Right renal cortex interstitium (tissue), 3 donors: ENCODE data around the gene NCOA5. TPM values are rescaled to one million over a fixed set of nuclear protein-coding genes. Genes with fewer than 3 reads are reported as not detected.

ENCODE experiments used
- DNase-seq, 3 donors: peaks; one replicate each; pipeline ENCODE4 v3.0.0-alpha.2; 2013; ENCODE audit warnings: low read depth in 3 of 3, low spot score in 2 of 3
- polyA plus RNA-seq, 3 donors: library from polyadenylated mRNA; unstranded; fragments of 120-200 nt; gene quantifications; one replicate each; pipeline ENCODE4 v1.2.1, GENCODE V29; 2013; ENCODE audit not compliant: insufficient read length in 3 of 3

The NCOA5 gene
- polyA plus RNA-seq, 3 donors = 55.1 to 57.7 (median 57.0) TPM

- no peak for DNase-seq
These were observed 67.2 kb downstream of the NCOA5 start for GRCh38 chr20:46022411-46023147.

- DNase-seq = no peak
These were observed 68.1 kb downstream of the NCOA5 start for GRCh38 chr20:46021361-46022359.

GRCh38 chr20:46020555-46020954, 69.2 kb downstream of the NCOA5 start:
- no peak for DNase-seq

- no peak for DNase-seq
These were observed 71.2 kb downstream of the NCOA5 start for GRCh38 chr20:46018611-46019010.

- DNase-seq = no peak
These were observed 71.7 kb downstream of the NCOA5 start for GRCh38 chr20:46018112-46018511.

- no peak for DNase-seq
These were observed 72.5 kb downstream of the NCOA5 start for GRCh38 chr20:46017272-46017671.

GRCh38 chr20:46014517-46015396, 75.0 kb downstream of the NCOA5 start:
- no peak for DNase-seq

- DNase-seq = no peak
These were observed 75.8 kb downstream of the NCOA5 start for GRCh38 chr20:46013829-46014516.

- DNase-seq = no peak
These were observed 76.4 kb downstream of the NCOA5 start for GRCh38 chr20:46013322-46013828.

GRCh38 chr20:46012921-46013320, 76.8 kb downstream of the NCOA5 start:
- no peak for DNase-seq

- DNase-seq = no peak
These were observed 77.9 kb downstream of the NCOA5 start for GRCh38 chr20:46011631-46012482.

Other genes with a start within 250 kb of the NCOA5 start
- gene ACOT8, start 232.6 kb downstream of the NCOA5 start, polyA plus RNA-seq = 10 to 100 TPM; 18.7 to 23.7 (median 20.9) TPM
- 1 to 10 TPM; 5.3 to 5.8 (median 5.6) TPM for gene ZSWIM3, start 232.3 kb downstream of the NCOA5 start, polyA plus RNA-seq
- 10 to 100 TPM; 13.4 to 16.0 (median 14.8) TPM for gene ZSWIM1, start 208.7 kb downstream of the NCOA5 start, polyA plus RNA-seq
- 1 to 10 TPM; 2.0 to 3.2 (median 3.0) TPM for gene SPATA25, start 202.3 kb downstream of the NCOA5 start, polyA plus RNA-seq
- gene NEURL2, start 198.8 kb downstream of the NCOA5 start, polyA plus RNA-seq = 1 to 10 TPM; 4.3 to 6.0 (median 5.5) TPM
- 100 to 1,000 TPM; 116 to 134 (median 118) TPM for gene CTSA, start 198.6 kb downstream of the NCOA5 start, polyA plus RNA-seq
- gene PLTP, start 177.8 kb downstream of the NCOA5 start, polyA plus RNA-seq = 100 to 1,000 TPM; 129 to 133 (median 131) TPM
- 10 to 100 TPM; 41.3 to 47.1 (median 45.2) TPM for gene PCIF1, start 155.3 kb downstream of the NCOA5 start, polyA plus RNA-seq
- gene ZNF335, start 117.8 kb downstream of the NCOA5 start, polyA plus RNA-seq = 10 to 100 TPM; 10.2 to 10.9 (median 10.5) TPM
- gene MMP9, start 81.1 kb downstream of the NCOA5 start, polyA plus RNA-seq = under 1 TPM; 0.31 to 0.57 (median 0.54) TPM
- 1 to 10 TPM; 1.0 to 1.8 (median 1.2) TPM for gene SLC12A5, start 60.7 kb downstream of the NCOA5 start, polyA plus RNA-seq
- 1 to 10 TPM; 5.8 to 6.5 (median 5.9) TPM for gene CD40, start 28.4 kb upstream of the NCOA5 start, polyA plus RNA-seq
- gene CDH22, start 218.5 kb upstream of the NCOA5 start, polyA plus RNA-seq = not detected